GM18870 (cell line): Measurements from ENCODE around the gene NECTIN2.
"Not testable (repeated sequence)": the region's sequence is repeated elsewhere in the genome, so short reads cannot be mapped to it uniquely, and the experiment has no call there.

Experiments
- ATAC-seq: cut with Tn5 transposase; IDR thresholded peaks from one replicate; pipeline ENCODE4 v1.9.1; 2021; ENCODE audit warnings: moderate library complexity; ENCODE audit not compliant: unreplicated experiment

The NECTIN2 gene

GRCh38 chr19:44905437-44906160 lies 59.5 kb downstream of the NECTIN2 start, which contains the start of gene APOE:
APOE (plus strand) TSS chr19:44905796; CDS start chr19:44906625, 829 bp downstream.
- ATAC-seq: no peak

DNA sequence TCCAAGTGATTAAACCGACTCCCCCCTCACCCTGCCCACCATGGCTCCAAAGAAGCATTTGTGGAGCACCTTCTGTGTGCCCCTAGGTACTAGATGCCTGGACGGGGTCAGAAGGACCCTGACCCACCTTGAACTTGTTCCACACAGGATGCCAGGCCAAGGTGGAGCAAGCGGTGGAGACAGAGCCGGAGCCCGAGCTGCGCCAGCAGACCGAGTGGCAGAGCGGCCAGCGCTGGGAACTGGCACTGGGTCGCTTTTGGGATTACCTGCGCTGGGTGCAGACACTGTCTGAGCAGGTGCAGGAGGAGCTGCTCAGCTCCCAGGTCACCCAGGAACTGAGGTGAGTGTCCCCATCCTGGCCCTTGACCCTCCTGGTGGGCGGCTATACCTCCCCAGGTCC lies 61.5 kb downstream of the NECTIN2 start:
- ATAC-seq: no peak

DNA sequence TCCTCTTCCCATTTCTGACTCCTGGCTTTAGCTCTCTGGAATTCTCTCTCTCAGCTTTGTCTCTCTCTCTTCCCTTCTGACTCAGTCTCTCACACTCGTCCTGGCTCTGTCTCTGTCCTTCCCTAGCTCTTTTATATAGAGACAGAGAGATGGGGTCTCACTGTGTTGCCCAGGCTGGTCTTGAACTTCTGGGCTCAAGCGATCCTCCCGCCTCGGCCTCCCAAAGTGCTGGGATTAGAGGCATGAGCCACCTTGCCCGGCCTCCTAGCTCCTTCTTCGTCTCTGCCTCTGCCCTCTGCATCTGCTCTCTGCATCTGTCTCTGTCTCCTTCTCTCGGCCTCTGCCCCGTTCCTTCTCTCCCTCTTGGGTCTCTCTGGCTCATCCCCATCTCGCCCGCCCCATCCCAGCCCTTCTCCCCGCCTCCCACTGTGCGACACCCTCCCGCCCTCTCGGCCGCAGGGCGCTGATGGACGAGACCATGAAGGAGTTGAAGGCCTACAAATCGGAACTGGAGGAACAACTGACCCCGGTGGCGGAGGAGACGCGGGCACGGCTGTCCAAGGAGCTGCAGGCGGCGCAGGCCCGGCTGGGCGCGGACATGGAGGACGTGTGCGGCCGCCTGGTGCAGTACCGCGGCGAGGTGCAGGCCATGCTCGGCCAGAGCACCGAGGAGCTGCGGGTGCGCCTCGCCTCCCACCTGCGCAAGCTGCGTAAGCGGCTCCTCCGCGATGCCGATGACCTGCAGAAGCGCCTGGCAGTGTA lies 62.2 kb downstream of the NECTIN2 start:
- ATAC-seq: no peak

GRCh38 chr19:44908836-44909261 lies 62.8 kb downstream of the NECTIN2 start:
- ATAC-seq: no peak

- no peak for ATAC-seq
Observed at GRCh38 chr19:44909775-44910174, 63.7 kb downstream of the NECTIN2 start.

- not testable (repeated sequence) for ATAC-seq
Observed at GRCh38 chr19:44911896-44912295, 65.8 kb downstream of the NECTIN2 start.

DNA sequence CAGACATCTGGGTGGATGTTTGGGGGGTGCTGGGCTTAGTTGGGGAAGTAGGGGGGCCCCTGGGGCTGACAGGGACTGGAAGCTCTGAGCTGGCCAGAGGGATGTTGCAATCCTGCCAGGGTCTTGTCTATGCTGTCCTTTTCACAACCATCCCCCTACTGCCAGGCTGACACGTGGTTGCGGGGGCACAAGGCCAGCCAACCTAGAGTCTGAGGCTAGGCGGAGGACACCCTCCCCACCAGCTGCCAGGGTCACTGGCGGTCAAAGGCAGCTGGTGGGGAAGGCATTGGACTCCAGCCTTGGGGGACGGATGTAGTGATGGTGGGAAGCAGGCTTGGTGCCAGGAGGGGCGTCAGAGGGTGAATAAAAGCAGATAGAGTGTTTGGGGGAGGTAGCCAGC lies 66.8 kb downstream of the NECTIN2 start:
- no peak for ATAC-seq

- ATAC-seq: not testable (repeated sequence)
Observed at GRCh38 chr19:44913512-44914432, 67.7 kb downstream of the NECTIN2 start.

- peak; percentile 55 for ATAC-seq
Observed at GRCh38 chr19:44914433-44915206, 68.5 kb downstream of the NECTIN2 start, which contains the start of gene APOC1. APOC1 (plus strand) TSS chr19:44914608; CDS start chr19:44914892, 284 bp downstream.

DNA sequence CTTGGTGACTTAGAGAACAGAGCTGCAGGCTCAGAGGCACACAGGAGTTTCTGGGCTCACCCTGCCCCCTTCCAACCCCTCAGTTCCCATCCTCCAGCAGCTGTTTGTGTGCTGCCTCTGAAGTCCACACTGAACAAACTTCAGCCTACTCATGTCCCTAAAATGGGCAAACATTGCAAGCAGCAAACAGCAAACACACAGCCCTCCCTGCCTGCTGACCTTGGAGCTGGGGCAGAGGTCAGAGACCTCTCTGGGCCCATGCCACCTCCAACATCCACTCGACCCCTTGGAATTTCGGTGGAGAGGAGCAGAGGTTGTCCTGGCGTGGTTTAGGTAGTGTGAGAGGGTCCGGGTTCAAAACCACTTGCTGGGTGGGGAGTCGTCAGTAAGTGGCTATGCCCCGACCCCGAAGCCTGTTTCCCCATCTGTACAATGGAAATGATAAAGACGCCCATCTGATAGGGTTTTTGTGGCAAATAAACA lies 78.2 kb downstream of the NECTIN2 start:
- ATAC-seq: no peak

GRCh38 chr19:44925114-44925891 lies 79.2 kb downstream of the NECTIN2 start:
- no peak for ATAC-seq

DNA sequence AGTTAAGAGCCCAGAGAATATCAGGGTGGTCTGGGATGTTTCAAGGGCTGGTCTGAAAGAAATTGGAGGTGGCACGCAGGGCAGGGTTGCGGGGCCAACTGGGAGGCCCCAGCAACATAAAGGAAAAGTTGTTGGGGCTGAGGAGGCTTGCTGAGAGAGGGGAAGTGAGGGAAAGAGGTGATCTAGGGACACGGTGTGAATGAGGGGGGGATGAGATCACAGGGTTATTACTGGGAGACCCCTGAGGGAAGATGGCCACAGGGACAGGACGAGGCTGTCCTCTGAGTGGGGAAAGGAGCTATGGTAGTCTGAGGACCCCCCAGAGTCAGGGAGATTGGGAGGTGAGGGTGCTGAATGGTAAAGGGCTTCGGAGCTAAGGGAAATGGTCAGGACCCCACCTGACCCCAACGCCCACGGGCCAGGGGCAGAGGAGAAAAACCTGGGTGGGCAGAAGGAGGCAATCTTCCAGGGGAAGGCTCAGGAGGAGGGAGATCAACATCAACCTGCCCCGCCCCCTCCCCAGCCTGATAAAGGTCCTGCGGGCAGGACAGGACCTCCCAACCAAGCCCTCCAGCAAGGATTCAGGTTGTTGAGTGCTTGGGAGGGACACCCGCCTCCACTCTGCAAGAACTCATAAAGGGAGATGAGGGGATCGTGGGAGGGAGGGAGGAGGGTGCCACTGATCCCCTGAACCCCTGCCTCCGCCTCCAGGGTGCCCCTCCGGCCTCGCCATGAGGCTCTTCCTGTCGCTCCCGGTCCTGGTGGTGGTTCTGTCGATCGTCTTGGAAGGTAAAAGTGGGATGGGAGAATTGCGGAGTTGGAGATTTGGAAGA lies 80.4 kb downstream of the NECTIN2 start:
- not testable (repeated sequence) for ATAC-seq

DNA sequence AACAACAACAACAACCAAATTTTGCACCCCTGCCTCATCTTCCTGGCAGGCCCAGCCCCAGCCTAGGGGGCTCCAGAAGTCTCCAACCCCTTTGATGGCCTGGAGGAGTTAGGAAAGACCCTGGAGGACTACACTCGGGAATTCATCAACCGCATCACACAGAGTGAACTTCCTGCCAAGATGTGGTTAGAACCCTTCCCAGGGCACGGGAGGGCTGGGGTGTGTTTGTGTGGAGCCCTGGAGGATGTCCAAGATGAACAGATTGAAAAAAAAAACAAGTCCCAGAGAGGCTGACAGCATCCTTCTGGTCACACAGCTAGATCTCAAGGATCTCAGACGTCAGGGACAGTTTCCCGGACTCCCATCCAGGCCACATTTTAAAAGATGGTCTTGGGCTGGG lies 81.6 kb downstream of the NECTIN2 start:
- ATAC-seq: no peak

- no peak for ATAC-seq
Observed at GRCh38 chr19:44930088-44930487, 84.0 kb downstream of the NECTIN2 start.

DNA sequence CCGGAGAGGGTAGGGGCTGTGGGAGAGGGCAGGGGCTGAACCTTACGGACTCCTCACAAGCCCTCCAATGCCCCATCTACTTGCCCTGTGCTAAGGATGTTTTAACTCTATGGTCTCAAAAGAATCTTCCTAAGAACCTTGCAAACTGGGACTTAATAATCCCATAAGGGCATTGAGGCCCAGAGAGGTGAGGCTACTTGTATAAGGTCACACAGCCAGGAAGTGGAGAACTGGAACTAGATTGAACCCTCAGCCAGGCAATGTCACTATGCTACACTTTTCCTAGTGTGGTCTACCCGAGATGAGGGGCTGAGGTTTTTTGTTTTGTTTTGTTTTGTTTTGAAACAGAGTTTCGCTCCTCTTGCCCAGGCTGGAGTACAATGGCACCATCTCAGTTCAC lies 85.4 kb downstream of the NECTIN2 start:
- no peak for ATAC-seq
